HG03095 (cell line): ENCODE measurements around the gene GRAP2.

Source experiments
- ATAC-seq: cut with Tn5 transposase; IDR thresholded peaks from one replicate; pipeline ENCODE4 v1.9.1; 2021; ENCODE audit warnings: moderate library complexity; ENCODE audit not compliant: unreplicated experiment

GRAP2 gene

DNA sequence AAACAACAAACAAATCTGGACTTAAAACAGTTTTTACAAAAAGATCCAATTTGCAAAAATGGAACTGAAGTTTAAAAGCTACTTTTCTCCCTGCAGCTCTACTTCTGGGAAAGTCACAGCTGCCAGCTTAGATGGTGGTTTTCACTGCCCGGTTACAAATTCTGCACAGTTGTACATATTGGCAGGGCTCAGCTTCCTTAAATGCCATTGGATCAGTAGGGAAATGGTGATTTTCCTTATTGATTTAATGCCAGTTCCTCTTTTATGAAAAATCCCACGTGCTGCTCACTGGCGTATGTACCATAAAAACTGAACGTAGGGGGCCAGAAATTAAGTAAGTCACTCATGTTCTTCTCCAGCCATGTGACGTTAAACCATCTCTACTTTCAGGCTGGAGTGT is 22.8 kb downstream of the GRAP2 start:
- ATAC-seq, result no peak

DNA sequence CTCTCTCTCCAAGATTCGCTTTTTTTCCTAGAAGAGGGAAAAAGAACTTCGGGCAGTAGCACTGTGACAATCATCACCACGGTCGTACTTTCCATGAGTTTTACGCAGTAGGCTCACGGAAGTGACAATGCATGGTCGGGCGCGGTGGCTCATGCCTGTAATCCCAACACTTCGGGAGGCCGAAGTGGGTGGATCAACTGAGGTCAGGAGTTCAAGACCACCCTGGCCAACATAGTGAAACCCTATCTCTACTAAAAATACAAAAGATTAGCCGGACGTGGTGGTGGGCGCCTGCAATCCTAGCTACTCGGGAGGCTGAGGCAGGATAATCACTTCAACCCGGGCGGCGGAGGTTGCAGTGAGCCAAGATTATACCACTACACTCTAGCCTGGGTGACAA is 23.4 kb downstream of the GRAP2 start:
- no peak for ATAC-seq

GRCh38 chr22:39925273-39925672 is 24.4 kb downstream of the GRAP2 start:
- no peak for ATAC-seq

DNA sequence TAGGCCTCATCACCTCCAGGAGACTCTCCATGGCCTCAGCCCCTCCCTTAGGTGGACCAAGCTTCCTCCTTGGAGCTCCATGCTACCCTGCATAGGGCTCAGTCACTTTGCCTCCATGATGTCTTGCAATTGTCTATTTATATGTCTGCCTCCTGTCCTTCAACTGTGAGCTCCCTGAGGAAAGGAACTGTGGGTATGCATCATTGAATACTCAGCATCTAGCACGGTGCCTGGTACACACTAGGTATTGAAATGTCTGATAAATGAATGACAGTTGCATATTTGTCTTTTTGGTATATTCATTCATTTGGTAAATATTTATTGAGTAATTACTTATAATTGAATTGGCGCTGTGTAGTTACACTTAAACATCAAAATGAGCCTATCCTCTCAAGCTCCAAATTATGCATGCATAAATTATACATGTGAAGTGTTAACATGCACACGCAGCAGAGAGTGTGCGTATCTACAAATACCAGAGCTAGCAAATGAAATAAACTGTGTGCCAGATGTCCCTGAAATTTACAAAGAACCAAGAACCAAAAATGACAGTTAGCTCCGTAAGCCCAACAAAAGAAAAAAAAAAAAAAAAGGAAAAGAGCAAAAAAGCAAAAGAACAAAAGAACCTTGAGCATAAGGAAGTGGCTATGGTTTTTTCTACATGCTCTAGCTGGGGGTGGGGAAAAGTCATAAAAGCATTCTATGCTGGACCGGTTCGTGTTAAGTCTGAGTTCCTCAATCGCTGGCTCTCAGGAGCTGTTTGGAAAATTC is 25.2 kb downstream of the GRAP2 start:
- ATAC-seq, result no peak

DNA sequence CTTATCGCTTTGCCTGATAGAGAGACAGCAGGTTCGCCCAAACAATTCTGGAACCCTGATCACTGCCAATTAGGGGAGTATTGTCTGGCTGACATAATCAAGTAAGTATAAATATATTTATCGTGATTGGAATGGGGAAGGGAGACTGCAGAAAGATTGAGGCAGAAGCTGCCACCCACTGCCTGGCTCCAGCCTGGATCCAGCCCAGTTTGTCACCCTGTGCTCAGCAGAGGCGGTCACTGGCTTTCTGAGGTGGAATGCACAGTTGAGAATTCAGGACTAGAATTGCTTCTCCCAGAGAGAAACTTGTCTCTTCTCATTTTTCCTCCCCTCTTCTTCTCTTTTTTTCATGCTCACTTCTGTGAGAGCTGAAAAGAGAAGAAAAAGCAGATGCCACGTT is 25.9 kb downstream of the GRAP2 start:
- ATAC-seq, result no peak

DNA sequence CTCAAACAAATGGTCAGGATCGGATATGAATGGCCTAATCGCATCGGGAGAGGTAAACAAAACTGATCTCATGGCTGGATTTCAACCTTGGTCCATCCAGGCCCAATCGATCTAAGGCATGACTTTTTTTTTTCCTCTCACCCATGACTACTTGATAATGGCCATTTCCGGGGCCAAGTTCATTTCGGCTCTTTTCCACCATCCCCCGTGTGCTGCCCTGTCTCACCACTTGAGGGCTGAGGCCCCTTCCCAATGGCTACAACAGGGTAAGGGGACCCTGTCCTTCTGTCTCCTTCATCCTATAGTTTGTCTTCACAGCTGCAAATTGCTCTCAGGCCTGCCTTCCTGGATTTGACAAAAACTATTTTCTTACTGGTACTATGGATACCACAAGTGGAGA is 26.7 kb downstream of the GRAP2 start:
- no peak for ATAC-seq

DNA sequence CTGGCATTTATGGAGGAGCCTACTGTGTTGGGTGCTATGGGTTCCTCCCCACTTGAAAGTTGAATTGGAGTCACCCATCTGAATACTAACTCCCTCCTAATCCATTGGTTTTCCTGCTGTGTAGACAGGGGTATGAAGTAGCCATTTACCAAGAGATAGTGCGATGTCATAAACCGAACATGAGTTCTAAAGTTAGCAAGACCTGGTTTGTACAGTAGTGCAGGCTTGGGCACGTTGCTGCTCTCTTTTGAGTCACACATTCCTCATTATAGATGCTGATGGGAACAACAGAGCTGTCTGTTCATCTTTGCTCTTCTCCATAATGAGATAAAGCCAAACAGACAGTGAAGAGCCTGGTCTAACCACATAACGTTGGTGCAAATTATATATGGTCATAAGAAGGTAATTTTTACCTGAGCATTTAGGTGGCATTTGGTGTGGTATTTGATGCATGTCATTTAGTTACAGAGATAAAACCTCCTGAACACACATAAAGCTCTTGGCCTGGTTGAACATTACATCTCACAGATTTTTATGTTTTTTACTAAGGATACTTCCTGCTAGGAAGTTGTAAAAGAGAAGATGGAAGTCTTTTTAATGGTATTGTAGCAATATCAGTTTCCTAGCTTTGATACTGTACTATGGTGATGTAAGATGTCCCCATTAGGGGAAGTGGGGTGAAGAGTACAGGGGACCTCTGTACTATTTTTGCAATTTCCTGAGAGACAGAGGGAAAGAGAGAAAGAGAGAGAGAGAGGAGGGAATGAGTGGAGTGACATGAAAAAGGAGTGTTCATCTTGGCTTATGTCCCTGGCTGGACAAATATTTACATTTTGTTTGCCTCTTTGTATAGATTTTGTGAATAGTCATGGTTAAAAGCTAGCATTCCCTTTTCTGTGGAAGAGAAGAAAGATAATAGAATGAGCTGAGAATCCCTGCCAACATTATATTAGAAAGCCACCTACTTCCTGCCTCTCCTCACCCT is 27.9 kb downstream of the GRAP2 start:
- ATAC-seq, result no peak

DNA sequence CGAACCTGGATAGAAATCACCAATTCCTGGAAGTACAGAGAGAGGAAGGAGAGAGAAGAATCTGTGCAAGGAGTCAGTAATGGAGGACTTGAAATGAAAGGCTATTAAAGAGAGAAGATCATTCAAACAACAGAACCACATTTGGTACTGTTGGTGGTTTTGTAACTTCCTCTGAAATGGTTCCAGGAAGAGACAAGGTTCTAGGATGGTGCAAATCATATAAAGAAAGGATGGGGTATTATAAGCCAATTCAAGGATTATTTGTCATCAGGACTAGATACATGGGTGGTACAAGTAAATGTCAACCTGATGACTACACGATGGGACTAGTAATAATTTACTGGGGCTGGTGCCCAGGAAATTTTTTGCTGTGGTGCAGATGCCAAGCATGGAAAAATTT is 30.4 kb downstream of the GRAP2 start:
- ATAC-seq, result no peak

DNA sequence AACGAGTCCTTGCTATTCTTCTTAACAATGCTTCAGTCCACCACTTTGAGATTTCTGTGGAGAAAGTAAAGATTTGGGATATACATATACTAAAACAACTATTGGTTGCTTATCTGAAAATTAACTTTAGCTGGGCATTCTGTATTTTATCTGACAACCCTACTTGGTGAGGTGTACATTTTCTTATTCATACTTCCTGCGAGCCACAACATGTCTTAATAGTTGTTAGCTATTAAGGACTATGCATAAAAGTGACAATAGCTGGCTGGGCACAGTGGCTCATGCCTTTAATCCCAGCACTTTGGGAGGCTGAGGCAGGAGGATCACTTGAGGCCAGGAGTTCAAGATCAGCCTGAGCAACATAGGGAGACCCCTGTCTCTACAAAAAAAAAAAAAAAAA is 31.3 kb downstream of the GRAP2 start:
- ATAC-seq, result no peak

DNA sequence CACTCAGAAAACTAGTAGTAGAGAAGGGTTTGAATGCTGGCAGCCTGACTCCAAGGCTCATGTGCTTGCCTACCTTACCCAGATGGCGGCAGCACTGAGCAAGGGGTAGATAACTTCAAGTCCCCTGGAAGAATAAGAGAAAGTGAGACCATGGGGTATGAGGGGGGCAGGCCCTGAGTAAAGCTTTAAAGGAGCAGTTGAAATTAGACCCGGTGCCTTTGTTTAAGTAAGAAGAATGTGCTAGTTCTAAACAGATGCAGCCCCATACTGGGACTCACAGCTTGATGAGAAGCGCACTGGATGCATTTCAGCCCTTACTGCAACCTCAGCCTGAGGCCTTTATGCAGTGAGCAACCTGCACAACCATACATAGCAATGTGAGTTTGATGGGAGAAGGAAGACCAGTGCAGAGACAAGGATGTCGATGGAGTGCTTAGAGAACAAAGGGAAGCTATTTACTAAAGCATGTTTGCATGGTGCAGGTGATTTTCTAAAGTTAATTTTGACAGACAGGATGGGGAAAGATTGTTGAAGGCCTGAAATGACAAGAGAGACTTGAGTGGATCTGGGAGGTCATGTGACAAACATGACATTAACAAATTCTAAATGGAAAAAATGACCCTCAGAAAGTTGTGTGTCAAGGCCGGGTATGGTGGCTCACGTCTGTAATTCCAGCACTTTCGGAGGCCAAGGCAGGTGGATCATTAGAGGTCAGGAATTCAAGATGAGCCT is 32.2 kb downstream of the GRAP2 start:
- ATAC-seq, result no peak

DNA sequence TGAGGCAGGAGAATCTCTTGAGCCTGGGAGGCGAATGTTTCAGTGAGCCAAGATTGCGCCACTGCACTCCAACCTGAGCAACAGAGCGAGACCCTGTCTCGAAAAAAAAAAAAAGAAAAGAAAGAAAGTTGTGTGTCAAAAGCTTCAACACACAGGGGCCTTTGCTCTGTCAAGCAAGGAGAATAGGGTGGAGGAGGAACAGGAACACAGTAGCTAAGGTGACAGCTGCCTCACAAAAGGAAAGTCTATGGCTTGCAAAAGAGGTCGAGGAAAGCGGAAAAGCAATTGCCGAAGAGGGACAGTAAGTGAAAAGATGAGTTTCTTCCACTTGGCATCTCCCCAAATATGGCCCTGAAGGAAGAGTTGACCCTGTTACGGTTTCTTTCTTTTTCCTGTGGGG is 32.9 kb downstream of the GRAP2 start:
- ATAC-seq, result no peak

GRCh38 chr22:39935116-39935515 is 34.2 kb downstream of the GRAP2 start:
- ATAC-seq, result no peak

GRCh38 chr22:39935612-39936011 is 34.7 kb downstream of the GRAP2 start:
- no peak for ATAC-seq

- ATAC-seq, result no peak
Observed at GRCh38 chr22:39936523-39937145, 35.8 kb downstream of the GRAP2 start.

- ATAC-seq, result no peak
Observed at GRCh38 chr22:39937906-39938305, 37.0 kb downstream of the GRAP2 start.

DNA sequence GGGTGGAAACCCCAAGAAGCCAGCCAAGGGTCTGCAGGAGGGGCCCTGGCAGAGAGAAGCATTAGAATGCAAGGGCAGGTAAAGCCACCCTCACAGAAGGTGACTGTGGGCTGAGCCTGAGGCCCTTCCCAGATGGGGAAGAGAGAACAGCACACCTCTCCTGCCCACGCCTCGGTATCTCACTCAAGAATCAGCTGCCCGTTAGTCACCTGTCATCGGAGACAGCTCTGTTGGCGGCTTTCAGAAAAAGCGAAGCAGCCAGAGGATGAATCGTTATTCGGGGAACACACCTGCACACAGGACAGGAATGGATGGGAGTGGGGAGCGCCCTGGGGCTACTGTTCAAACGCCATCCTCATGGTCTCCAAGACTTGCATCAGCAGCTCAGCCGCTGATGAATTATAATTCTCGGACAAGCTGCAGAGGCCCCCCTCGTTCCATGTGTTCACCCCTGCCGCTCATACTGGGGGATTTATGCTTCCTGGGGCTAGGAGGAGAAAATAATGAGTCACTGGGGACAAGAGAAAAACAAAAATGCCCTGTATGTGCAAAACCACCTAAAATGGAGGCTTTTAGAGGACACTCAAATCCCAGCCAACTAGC is 37.7 kb downstream of the GRAP2 start:
- ATAC-seq, result no peak

DNA sequence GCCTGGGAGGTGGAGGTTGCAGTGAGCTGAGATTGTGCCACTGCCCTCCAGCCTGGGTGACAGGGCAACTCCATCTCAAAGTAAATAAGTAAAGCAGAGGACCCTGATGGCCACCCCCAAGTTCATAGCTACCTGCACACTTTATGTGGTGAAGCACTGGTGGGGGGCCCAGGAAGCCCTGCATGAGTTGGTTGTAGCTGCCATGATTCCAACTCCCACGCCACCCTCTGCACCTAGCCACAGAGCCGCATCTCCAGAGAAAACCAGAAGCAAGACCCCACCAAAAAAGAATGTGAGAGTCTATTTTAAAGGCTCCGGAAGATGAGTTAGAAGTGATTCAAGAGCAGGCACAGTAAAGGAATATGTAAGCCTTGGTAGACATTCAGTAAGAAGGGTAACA is 38.9 kb downstream of the GRAP2 start:
- no peak for ATAC-seq

GRCh38 chr22:39940757-39941305 is 39.9 kb downstream of the GRAP2 start:
- ATAC-seq, result no peak

DNA sequence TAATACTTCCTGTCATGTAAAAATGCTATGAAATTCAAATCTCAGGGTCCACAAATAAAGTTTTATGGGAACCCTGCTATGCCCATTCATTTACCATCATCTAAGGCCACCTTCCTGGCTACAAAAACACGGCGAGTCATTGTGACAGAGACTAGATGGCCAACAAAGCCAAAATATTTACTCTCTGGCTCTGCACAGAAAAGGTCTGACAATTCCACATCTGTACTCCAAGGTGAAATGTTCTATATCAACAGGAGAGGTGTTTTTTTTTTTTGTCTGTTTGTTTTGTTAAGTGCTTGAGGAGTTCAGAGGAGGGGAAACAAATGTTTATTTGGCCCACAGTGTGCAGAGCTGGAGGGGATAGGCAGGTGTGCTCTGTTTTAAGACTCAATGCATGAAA is 40.7 kb downstream of the GRAP2 start:
- no peak for ATAC-seq
